Lung (tissue), 12 donors: ENCODE measurements around the gene MESP2. TPM values are rescaled to one million over a fixed set of nuclear protein-coding genes. Genes with fewer than 3 reads are reported as not detected.

ENCODE experiments used
- ATAC-seq: fragments of 200-7000 bp; cut with Tn5 transposase; one replicate; pipeline ENCODE4 v1.9.1; 2020; ENCODE audit warnings: moderate number of reproducible peaks; ENCODE audit not compliant: insufficient read depth, low FRiP score
- DNase-seq, 3 donors: peaks; one replicate each; pipeline ENCODE4 v3.0.0-alpha.2; 2013 to 2017
- H3K27ac ChIP-seq, 2 donors: one replicate each; pipeline ENCODE4 v1.5.1; 2013; ENCODE audit warnings: mild to moderate bottlenecking in 2 of 2, moderate library complexity in 2 of 2, control low read depth in 1 of 2, inconsistent platforms in 1 of 2, low read depth in 1 of 2, low read length in 1 of 2
- H3K27me3 ChIP-seq, 3 donors: one replicate each; pipeline ENCODE4 v1.5.1; 2013; ENCODE audit warnings: low read length in 2 of 3; ENCODE audit not compliant: control insufficient read depth in 3 of 3, insufficient read depth in 3 of 3
- H3K36me3 ChIP-seq, 4 donors: one replicate each; pipeline ENCODE4 v1.5.1; 2013; ENCODE audit warnings: low read length in 4 of 4, mild to moderate bottlenecking in 1 of 4, moderate library complexity in 1 of 4; ENCODE audit not compliant: control insufficient read depth in 4 of 4, insufficient read depth in 4 of 4
- H3K4me1 ChIP-seq, 5 donors: one replicate each; pipeline ENCODE4 v1.5.1; 2013; ENCODE audit warnings: low read length in 5 of 5, mild to moderate bottlenecking in 2 of 5, moderate library complexity in 1 of 5; ENCODE audit not compliant: control insufficient read depth in 5 of 5, insufficient read depth in 5 of 5
- H3K4me3 ChIP-seq: one replicate; pipeline ENCODE4 v1.5.1; 2013; ENCODE audit warnings: mild to moderate bottlenecking, control low read depth, moderate library complexity
- H3K9ac ChIP-seq, 2 donors: one replicate each; pipeline ENCODE4 v1.5.1; 2013; ENCODE audit warnings: low read length in 2 of 2, control low read depth in 1 of 2; ENCODE audit not compliant: insufficient read depth in 1 of 2
- H3K9me3 ChIP-seq, 4 donors: one replicate each; pipeline ENCODE4 v1.5.1; 2013; ENCODE audit warnings: low read length in 3 of 4, mild to moderate bottlenecking in 1 of 4, moderate library complexity in 1 of 4; ENCODE audit not compliant: control insufficient read depth in 4 of 4, insufficient read depth in 3 of 4
- WGBS, 2 donors: extraction: QIAGEN DNeasy Blood & Tissue Kit; methylation state at CpG; one replicate each; pipeline ENCODE4 v1.1.7; 2013; 5-methylcytosine and 5-hydroxymethylcytosine counted together
- polyA plus RNA-seq, 2 donors: library from polyadenylated mRNA; stranded (reverse); fragments of 200-250 nt; gene quantifications; one replicate each; pipeline ENCODE4 v1.2.1, GENCODE V29; 2013
- total RNA-seq, 2 donors: library from RNA; depleted of rRNA in 1 of 2; stranded (reverse); fragments of >200 nt in 1 of 2; gene quantifications; one replicate each; pipeline ENCODE4 v1.2.1, GENCODE V29; 2014 to 2021
- TF ChIP-seq, protein P1 (sequence below): IDR thresholded peaks from 2 replicates; pipeline ENCODE4 v1.5.1; 2012; ENCODE audit warnings: mild to moderate bottlenecking; ENCODE audit errors: control extremely low read depth, extremely low read depth
- donor health status: control.
- donor health status: control.
- donor health status: Bipolar disorder and iron deficiency.
- donor health status: healthy.
- donor health status: DM: yes; HTN: yes; CAD: no.

The MESP2 gene
- total and polyA plus RNA-seq, 4 donors = 0.17 to 0.71 (median 0.55) TPM; not detected in 1

DNA sequence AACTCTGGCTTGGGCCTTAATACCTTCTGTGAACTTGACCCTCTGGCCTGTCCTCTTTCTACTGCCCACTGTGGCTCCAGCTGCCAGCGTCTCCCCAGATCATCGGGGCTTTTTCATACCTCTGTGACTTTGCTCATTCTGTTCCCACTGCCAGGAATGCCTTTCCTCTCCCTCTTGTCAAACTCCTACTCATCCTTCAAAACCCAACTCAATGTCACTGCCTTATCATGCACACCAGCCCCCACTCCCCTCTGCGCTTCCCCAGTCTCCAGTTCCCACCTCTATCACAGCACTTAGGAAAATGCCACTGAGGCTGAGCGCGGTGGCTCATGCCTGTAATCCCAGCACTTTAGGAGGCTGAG lies 33.6 kb downstream of the MESP2 start:
- H3K27ac ChIP-seq = no peak overlapping the region
- no peaks in the 10 kb centered on the region for H3K36me3 ChIP-seq

DNA sequence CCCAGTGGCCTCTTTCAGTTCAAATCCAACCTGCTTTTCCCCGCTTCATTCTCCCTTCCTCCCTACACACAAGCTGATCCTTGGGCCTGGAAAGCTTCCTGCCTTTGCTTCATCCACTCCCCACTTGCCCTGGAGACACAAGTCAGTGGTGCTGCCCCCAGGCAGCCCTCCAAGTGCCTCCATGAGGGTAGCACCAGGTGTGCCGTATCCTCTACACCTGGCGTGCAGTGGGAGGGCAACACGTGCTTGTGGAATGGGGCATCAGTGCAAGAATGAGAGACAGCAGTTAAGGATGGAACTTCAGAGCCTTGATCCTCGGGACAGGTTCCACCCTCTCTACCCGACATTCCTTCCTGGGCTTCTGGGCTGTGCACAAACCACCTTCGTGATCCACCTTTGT lies 34.7 kb downstream of the MESP2 start:
- Histone ChIP-seq H3K9me3 (peaks cover 0 to 2% (median 1%) of the 10 kb centered on the region in 4 donors), H3K27ac (no peak overlapping the region), H3K27me3 (peaks cover 0 to 15% (median 10%) of the 10 kb centered on the region in 3 donors), H3K4me1 (peaks cover 0 to 7% (median 0%) of the 10 kb centered on the region in 5 donors), H3K36me3 (no peaks in the 10 kb centered on the region), H3K9ac (no peak overlapping the region), H3K4me3 (no peak overlapping the region)
- no peak for ATAC-seq
- 94 to 96% methylated on average over 7 of the region's 7 CpGs for WGBS, 2 donors
- DNase-seq = no peak
- TF ChIP-seq, protein P1, sequence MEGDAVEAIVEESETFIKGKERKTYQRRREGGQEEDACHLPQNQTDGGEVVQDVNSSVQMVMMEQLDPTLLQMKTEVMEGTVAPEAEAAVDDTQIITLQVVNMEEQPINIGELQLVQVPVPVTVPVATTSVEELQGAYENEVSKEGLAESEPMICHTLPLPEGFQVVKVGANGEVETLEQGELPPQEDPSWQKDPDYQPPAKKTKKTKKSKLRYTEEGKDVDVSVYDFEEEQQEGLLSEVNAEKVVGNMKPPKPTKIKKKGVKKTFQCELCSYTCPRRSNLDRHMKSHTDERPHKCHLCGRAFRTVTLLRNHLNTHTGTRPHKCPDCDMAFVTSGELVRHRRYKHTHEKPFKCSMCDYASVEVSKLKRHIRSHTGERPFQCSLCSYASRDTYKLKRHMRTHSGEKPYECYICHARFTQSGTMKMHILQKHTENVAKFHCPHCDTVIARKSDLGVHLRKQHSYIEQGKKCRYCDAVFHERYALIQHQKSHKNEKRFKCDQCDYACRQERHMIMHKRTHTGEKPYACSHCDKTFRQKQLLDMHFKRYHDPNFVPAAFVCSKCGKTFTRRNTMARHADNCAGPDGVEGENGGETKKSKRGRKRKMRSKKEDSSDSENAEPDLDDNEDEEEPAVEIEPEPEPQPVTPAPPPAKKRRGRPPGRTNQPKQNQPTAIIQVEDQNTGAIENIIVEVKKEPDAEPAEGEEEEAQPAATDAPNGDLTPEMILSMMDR = no peak

More for the DNA sequence above, 33.6 kb downstream of the MESP2 start:
- H3K4me3 ChIP-seq = no peak overlapping the region
- no peak for DNase-seq
- ATAC-seq = no peak
- H3K27me3 ChIP-seq = peaks cover 0 to 15% (median 2%) of the 10 kb centered on the region in 3 donors
- no peaks in the 10 kb centered on the region for H3K9me3 ChIP-seq
- H3K4me1 ChIP-seq = peaks cover 0 to 7% (median 0%) of the 10 kb centered on the region in 5 donors
- 97% methylated on average over 5 of the region's 5 CpGs for WGBS, 2 donors
- TF ChIP-seq, protein P1 = no peak
- H3K9ac ChIP-seq = no peak overlapping the region

DNA sequence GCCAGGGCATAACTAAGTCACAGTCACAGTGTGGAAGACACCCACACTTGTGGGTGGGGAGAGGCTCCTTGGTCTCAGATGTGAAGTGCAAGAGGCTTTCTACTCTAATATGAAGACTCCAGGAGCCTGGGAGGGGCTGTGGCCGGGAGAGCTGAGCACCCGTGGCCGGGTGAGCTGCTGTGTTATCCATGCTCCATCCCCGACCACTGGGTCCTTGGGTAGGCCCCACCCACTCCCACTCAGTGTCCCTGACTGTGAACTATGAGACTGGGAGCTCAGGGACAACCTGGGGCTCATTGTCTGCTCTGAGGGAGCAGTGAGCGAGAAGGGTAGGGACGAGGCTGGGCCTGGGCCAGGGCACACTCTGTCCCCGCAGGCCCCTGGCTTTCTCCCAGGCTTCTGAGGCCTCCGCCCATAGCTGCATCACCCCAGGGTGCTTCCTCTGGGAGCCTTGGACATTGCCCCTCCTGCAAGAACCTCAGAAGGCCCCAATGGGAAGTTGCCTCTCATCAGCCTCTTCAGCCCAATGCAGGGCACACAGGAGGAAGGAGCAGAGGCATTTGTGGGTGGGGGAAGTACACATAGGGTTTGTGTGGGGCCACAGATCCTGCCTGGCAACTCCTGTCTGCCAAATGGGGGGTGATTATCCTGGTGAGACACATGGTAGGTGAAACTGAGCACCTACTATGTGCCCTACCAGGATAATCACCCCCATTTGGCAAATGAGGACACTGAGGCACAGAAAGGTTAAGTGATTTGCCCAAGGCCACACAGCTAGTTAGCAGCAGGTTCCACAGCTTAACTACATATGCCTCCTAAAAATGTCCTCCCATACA lies 36.1 kb downstream of the MESP2 start:
- TF ChIP-seq, protein P1 = no peak
- no peak overlapping the region for H3K9ac ChIP-seq
- 61 to 74% methylated on average over 8 of the region's 8 CpGs for WGBS, 2 donors
- H3K9me3 ChIP-seq = peaks cover 0 to 3% (median 1%) of the 10 kb centered on the region in 4 donors
- peaks cover 0 to 26% (median 20%) of the 10 kb centered on the region in 3 donors for H3K27me3 ChIP-seq
- H3K4me1 ChIP-seq = peaks cover 0 to 7% (median 0%) of the 10 kb centered on the region in 5 donors
- DNase-seq = no peak
- H3K36me3 ChIP-seq = no peaks in the 10 kb centered on the region
- H3K27ac ChIP-seq = no peak overlapping the region
- peak; percentile 45 for ATAC-seq
- no peak overlapping the region for H3K4me3 ChIP-seq
